Mammary epithelial cell (primary cell): ENCODE measurements around the gene ST6GALNAC3.

ENCODE experiments used
- CTCF ChIP-seq, 2 donors: IDR thresholded peaks in 1 of 2; conservative IDR thresholded peaks in 1 of 2; 2 replicates each; pipeline ENCODE4 v1.5.1; 2011 to 2012; ENCODE audit warnings: inconsistent platforms in 2 of 2, low read length in 2 of 2, mild to moderate bottlenecking in 2 of 2, control low read depth in 1 of 2, low read depth in 1 of 2; ENCODE audit not compliant: insufficient read depth in 1 of 2; ENCODE audit errors: extremely low read depth in 1 of 2
- EZH2 ChIP-seq: IDR thresholded peaks from 2 replicates; pipeline ENCODE4 v1.6.1; 2012; ENCODE audit warnings: low read length, inconsistent platforms, borderline replicate concordance

- TF ChIP-seq CTCF (conservative IDR thresholded peaks at IDR 0.05 in 1 of 2, IDR thresholded peaks at IDR 0.05 in 1 of 2; ENCODE audit: extremely low read depth in 1 of 2, insufficient read depth in 1 of 2, low read depth in 1 of 2, low read length in 2 of 2) (no peak), EZH2 (no peak)
Measured at GRCh38 chr1:76128096-76128495, 53.5 kb downstream of the ST6GALNAC3 start.
